Suprapubic skin (tissue), 3 donors: ENCODE measurements around the gene CABLES2.

ENCODE experiments used
- CTCF ChIP-seq, 2 donors: fragments of 200-600 bp in 1 of 2; fragments of 450-650 bp in 1 of 2; sonication (generic) in 1 of 2; IDR thresholded peaks; one replicate each; pipeline ENCODE4 v1.5.1; 2016 to 2019; ENCODE audit warnings: antibody characterized with exemption in 2 of 2, mild to moderate bottlenecking in 1 of 2, moderate library complexity in 1 of 2
- POLR2A ChIP-seq, 2 donors: fragments of 450-650 bp; IDR thresholded peaks; one replicate each; pipeline ENCODE4 v1.6.1; 2017; ENCODE audit warnings: antibody characterized with exemption in 2 of 2, mild to moderate bottlenecking in 2 of 2, moderate library complexity in 2 of 2

DNA sequence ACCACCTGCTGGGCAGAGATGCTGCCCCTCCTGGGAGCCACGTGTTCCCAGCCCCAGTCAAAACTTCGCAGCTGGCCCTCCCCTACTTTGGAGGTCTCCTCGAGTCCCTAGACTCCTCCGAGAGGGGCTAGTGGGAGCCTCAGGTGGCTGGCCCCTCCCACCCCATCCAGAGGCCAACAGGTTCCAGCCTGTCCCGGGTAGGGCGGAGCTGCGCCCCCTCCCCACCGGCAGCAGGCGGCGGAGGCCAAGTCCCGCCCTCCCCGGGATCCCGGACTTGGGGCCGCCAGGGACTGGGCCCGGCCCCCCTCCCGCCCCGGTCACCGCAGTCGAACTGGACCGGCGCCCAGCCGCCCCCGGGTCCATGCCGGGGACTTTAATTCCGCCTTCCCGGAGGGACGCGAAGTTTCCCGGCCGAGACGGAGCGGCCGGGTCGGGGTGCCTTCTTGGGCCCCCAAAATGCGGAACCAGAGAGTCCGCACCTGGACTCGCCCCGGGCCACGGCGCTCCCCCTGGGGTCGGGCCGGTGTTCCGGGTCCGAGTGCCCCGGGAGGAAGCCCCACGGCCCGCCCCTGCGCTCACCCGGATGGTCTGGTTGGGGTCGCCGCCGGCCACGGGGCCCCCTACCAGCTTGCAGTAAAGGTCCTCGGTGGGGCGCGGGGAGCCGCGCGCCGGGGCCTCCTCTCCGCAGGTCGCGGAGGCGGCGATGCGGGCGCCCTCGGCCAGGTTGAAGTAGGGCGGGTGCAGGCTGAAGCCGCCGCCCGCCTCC lies 40.5 kb downstream of the CABLES2 start:
- TF ChIP-seq POLR2A (IDR thresholded peaks at IDR 0.05), result no peak
- no peak for TF ChIP-seq CTCF (IDR thresholded peaks at IDR 0.05)
